ENCODE measurements around the gene TSGA10. TPM values are rescaled to one million over a fixed set of nuclear protein-coding genes. Genes with fewer than 3 reads are reported as not detected.
"Not testable (repeated sequence)": the region's sequence is repeated elsewhere in the genome, so short reads cannot be mapped to it uniquely, and the experiment has no call there.

The TSGA10 gene
- total RNA-seq, 1 donor from 2014 or later, result 4.7 TPM

GRCh38 chr2:99086385-99086784, 68.4 kb downstream of the TSGA10 start:
- ATAC-seq, result no peak
- intact Hi-C loops (cut with micrococcal nuclease), result no loop called here
- no peak for DNase-seq

- no peak for ATAC-seq
- no peak for DNase-seq
- intact Hi-C loops (cut with micrococcal nuclease), result no loop called here
Observed at GRCh38 chr2:99085421-99085820, 69.3 kb downstream of the TSGA10 start.

- ATAC-seq (no peak), DNase-seq (no peak)
- intact Hi-C loops (cut with micrococcal nuclease), result no loop called here
Observed at GRCh38 chr2:99084256-99084655, 70.5 kb downstream of the TSGA10 start.

DNA sequence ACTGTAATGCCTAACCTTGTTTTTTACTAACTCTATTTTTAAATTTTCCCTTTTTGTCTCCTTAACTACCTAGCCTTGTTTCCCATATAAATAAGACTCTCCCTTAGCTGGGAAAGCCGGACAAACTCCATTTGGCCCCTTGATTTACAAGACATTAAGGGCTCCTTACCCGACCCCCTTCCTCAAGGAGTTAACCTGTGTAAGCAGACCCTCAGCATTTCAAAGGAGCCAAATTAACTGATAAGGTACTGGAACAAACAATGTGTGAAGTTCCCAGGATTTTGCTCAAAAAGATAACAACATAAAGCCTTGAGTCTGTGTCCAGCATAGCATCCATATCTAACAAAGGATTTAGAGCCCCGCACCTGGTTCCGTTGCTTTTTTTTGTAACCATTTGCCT, 72.9 kb downstream of the TSGA10 start:
- intact Hi-C loops (cut with micrococcal nuclease), result no loop called here
- no peak for DNase-seq

DNA sequence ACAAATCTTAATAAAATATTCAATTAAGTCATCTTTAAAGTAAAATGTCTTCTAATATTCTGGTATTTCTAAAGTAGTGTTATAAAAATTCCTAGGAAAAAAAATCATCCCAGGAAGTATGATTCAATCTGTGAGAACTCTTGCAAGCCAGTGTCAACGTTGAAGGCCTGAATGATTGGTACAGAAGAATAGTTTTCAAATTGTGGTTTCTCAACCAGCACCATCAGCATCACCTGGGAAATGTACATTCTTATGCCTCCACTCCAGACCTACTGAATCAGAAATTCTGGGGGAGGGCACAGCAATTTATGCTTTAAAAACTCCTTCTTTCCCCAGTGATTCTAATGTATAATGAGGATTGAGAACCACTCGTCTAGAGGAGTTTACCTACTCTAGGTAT, 75.5 kb downstream of the TSGA10 start:
- intact Hi-C loops (cut with micrococcal nuclease), result no loop called here
- DNase-seq, result no peak
- no peak for ATAC-seq

More for the DNA sequence above, 72.9 kb downstream of the TSGA10 start:
- ATAC-seq, result no peak

GRCh38 chr2:99072551-99072950, 82.2 kb downstream of the TSGA10 start:
- intact Hi-C loops (cut with micrococcal nuclease), result no loop called here
- ATAC-seq, result no peak
- DNase-seq, result no peak

DNA sequence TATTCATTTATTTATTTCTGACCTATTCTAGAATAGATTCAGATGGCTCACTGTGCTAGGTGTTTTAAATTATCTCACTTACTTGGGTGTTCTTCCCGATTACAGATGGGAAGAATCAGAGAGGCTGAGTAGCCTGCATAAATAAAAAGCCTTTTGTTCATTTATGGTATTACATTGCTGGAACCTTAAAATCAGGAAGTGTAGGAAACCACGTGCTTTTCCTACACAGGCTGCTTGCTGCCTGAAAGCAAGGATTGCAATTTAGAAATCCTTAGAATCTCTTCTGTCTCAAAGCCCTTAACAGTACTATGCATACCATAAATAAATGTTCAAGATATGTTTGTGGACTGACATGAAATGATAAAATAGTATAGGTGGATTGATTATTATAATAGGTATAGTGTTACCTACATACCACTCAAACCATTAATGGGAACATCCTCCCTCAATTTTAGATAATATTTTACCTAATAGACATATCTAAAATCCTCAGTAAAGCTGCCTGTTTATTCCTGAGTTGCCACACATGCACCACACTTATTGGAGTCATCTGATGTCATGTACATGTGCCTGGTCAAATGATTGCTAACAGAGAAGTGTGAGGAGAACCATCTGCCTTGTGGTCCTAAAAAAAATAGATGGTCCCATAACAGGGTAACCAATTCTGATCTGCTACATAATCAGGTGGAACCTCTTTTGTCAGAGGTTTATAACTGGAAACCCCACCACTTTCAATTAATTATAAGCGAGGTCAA, 86.7 kb downstream of the TSGA10 start:
- ATAC-seq, result no peak
- intact Hi-C loops (cut with micrococcal nuclease), result no loop called here

DNA sequence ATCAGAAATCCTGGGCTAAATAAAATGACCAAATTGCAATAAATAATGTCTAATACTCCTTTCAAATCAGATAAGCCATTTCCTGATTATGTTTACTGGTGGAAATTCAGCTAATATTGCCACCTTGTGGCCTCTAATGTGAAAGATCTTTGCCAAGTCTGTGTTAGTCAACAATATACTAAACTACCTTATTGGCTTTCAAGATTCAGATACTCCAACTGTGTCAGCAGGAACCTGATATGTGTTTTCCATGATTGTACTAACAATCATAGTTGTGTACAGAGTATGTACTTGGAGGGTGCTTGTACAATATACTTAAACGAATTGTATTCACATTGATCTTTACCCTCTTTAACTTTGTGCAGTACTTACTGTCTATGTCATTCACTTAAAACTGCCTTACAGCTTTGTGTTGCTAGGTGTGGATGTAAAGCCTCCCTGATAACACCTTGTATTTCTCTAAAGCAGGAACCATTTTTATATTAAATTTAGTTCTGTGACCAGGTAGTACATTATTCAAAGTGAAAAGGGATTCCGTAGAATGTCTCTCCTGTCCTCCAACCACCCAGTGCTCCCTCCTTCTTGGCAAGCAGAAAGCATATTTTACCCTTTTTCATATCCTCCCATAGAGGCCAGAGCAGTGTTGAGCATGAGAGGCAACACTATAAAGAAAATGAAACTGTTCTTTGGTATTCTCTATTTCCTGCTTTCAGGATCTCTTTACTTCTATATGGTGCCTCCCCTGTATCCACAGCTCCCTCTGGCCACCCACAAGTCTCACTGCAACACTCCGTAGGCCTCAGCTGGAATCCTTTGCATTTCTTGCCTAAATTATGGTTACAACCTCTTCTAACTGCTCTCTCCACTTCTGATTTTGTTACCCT, 88.4 kb downstream of the TSGA10 start:
- DNase-seq (no peak), ATAC-seq (peak; percentile 63)
- intact Hi-C loops (cut with micrococcal nuclease), result no loop called here

More for the DNA sequence above, 86.7 kb downstream of the TSGA10 start:
- DNase-seq, result no peak

- ATAC-seq; DNase-seq; intact Hi-C loops (cut with micrococcal nuclease): not testable (repeated sequence)
Observed at GRCh38 chr2:99049187-99049586, 105.6 kb downstream of the TSGA10 start.

- ATAC-seq; intact Hi-C loops (cut with micrococcal nuclease): not testable (repeated sequence)
Observed at GRCh38 chr2:99040736-99041300, 113.9 kb downstream of the TSGA10 start.

DNA sequence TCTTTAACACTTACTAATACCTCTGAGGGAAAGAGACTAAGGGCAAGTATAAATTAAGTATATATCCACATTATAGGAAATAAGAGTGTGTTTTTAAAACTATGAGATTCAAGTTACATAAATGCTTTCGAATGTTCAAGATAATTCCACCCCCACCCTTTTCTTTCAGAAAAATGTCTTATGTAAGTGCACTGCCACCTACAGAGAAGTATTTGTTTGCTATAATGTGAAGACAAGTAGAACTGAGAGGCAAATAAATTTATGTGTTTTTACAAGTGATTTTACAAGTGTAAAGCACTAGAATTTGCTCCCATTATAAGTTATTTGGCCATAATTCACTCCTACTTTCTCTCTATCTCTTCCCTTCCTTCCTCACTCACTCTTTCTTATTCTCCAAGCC, 118.8 kb downstream of the TSGA10 start:
- ATAC-seq, result no peak
- no peak for DNase-seq
- intact Hi-C loops (cut with micrococcal nuclease), result no loop called here

More at GRCh38 chr2:99040736-99041300, 113.9 kb downstream of the TSGA10 start:
- DNase-seq, result not testable (repeated sequence)

- no peak for DNase-seq
- intact Hi-C loops (cut with micrococcal nuclease), result no loop called here
- no peak for ATAC-seq
Observed at GRCh38 chr2:99032786-99033185, 122.0 kb downstream of the TSGA10 start.

GRCh38 chr2:99032001-99032400, 122.7 kb downstream of the TSGA10 start:
- ATAC-seq, result no peak
- intact Hi-C loops (cut with micrococcal nuclease), result no loop called here
- no peak for DNase-seq

DNA sequence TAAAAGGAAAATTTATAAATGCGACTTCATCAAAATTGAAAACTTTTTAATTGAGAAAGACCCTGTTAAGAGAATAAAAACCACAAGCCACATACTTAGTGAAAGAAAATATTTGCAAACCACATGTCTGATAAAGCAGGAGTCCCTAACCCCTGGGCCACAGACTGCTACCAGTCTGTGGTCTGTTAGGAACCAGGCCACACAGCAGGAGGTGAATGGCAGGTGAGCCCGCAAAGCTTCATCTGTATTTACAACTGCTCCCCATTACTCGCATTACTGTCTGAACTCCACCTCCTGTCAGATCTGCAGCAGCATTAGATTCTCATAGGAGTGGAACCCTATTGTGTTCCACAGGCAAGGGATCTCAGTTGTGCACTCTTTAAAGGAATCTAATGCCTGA, 123.3 kb downstream of the TSGA10 start:
- intact Hi-C loops (cut with micrococcal nuclease), result no loop called here
- DNase-seq, result no peak
- no peak for ATAC-seq

GRCh38 chr2:99028558-99028957, 126.2 kb downstream of the TSGA10 start:
- ATAC-seq (no peak), DNase-seq (no peak)

DNA sequence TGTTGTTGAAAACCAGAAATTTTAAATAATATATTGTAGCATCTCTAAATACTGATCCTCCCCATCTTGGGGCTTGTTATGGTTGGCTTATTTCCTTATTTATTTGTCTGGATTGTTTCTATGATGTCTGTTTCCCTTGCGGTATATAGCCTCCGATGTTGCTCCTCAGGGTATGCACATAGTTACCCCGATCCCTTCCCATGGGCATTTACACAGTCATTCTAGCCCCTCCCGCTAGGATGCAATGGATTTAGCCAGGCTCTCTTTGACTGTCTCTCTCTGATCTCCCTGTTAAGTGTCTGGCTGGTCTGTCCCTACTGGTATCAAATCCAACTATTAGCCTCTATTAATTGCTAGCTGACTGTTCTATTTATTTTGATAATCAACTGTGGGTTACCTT, 126.9 kb downstream of the TSGA10 start:
- DNase-seq (no peak), ATAC-seq (no peak)
- intact Hi-C loops (cut with micrococcal nuclease), result no loop called here

More at GRCh38 chr2:99028558-99028957, 126.2 kb downstream of the TSGA10 start:
- intact Hi-C loops (cut with micrococcal nuclease), result no loop called here

DNA sequence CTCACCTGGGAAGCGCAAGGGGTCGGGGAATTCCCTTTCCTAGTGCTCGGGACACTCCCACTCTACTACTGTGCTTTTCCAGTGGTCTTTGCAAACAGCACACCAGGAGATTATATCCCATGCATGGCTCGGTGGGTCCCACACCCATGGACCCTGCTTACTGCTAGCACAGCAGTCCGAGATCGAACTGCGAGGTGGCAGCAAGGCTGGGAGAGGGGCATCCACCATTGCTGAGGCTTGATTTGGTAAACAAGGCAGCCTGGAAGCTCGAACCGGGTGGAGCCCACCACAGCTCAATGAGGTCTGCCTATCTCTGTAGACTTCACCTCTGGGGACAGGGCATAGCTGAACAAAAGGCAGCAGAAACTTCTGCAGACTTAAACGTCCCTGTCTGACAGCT, 154.0 kb downstream of the TSGA10 start:
- ATAC-seq, result no peak
- DNase-seq, result no peak
- intact Hi-C loops (cut with micrococcal nuclease), result no loop called here

GRCh38 chr2:98988695-98989094, 166.0 kb downstream of the TSGA10 start:
- ATAC-seq; intact Hi-C loops (cut with micrococcal nuclease): not testable (repeated sequence)
- DNase-seq, result peak; percentile 9

DNA sequence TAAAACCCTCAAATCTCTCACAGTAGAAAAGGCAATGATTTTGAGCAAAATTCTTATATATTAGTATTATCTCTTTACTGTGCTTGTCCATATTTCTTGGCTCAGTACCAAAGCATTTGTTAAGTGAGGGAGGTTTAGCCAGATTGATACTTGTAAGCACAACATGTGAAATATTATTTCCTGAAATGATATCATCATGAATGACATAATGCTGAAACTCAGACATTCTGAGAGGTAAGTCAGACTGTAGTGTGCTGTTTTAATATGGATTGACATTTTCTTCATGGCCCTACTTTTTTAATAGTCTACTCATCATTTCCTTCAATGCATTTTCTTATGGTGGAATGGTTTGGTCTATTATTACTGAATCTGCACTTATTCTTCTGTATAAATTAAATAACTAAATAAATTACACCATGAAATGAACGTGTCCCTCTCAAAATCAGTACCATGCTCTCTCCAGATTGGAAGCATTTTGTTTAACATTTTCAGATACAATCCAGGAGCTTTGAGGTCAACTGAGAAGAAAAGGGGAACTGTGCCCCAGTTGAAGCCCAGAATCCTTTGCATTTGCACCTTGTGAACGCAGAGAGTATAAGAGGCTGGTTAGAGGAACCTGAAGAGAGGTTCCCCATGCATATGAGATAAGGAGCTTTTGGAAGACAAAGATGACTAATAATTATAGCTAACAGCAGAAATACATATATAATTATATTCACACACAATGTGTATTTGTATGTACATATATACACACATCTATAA, 168.7 kb downstream of the TSGA10 start:
- intact Hi-C loops (cut with micrococcal nuclease), result no loop called here
- ATAC-seq, result no peak
- no peak for DNase-seq

All from left ventricle myocardium superior (tissue), 1 donor.